Colonic mucosa (tissue), 4 donors: Measurements from ENCODE around the gene ALOX5AP. TPM values are rescaled to one million over a fixed set of nuclear protein-coding genes. Genes with fewer than 3 reads are reported as not detected.

ENCODE experiments used
- DNase-seq: peaks from one replicate; pipeline ENCODE4 v3.0.0-alpha.2; 2020
- H3K27ac ChIP-seq: fragments of 200-600 bp; one replicate; pipeline ENCODE4 v1.8.0; 2021
- H3K27me3 ChIP-seq: fragments of 200-600 bp; one replicate; pipeline ENCODE4 v1.8.0; 2021
- H3K36me3 ChIP-seq: fragments of 200-600 bp; one replicate; pipeline ENCODE4 v1.8.0; 2021
- H3K4me1 ChIP-seq: fragments of 200-600 bp; one replicate; pipeline ENCODE4 v1.8.0; 2021; ENCODE audit warnings: mild to moderate bottlenecking
- H3K4me3 ChIP-seq: fragments of 200-600 bp; one replicate; pipeline ENCODE4 v1.8.0; 2021
- H3K9ac ChIP-seq, 2 donors: one replicate each; pipeline ENCODE4 v1.7.0; 2013; ENCODE audit warnings: control low read depth in 2 of 2, low read depth in 2 of 2, low read length in 2 of 2
- H3K9me3 ChIP-seq: fragments of 200-600 bp; one replicate; pipeline ENCODE4 v1.8.0; 2021
- intact Hi-C: fragments of 100-400 bp; cut with DNase I; formaldehyde crosslinking; loops from one replicate; pipeline ENCODE4 v1.14.1; 2022
- total RNA-seq, 2 donors: library from RNA; stranded (reverse); fragmentation: NEBNext Ultra II Directional in 1 of 2; extraction: Animal tissue kit (Norgen Biotek cat#: 25700) in 1 of 2; gene quantifications; one replicate each; pipeline ENCODE4 v1.2.1, GENCODE V29; 2021
- TF ChIP-seq, protein P1 (sequence below): fragments of 200-600 bp; IDR thresholded peaks from one replicate; pipeline ENCODE4 v1.8.0; 2022; ENCODE audit warnings: antibody characterized with exemption, mild to moderate bottlenecking
- donor health status: healthy.
- donor health status: DM: no; HTN: no; CAD: no.
- donor health status: DM: no; HTN: no; CAD: no.

Gene ALOX5AP
- total RNA-seq, 2 donors from 2014 or later, result 5.0 to 5.1 TPM

GRCh38 chr13:30790592-30790991, 55.2 kb downstream of the ALOX5AP start:
- no peak overlapping the region for H3K4me3 ChIP-seq
- intact Hi-C loops, result no loop called here
- DNase-seq, result no peak
- no peak overlapping the region for H3K27ac ChIP-seq
- TF ChIP-seq, protein P1, sequence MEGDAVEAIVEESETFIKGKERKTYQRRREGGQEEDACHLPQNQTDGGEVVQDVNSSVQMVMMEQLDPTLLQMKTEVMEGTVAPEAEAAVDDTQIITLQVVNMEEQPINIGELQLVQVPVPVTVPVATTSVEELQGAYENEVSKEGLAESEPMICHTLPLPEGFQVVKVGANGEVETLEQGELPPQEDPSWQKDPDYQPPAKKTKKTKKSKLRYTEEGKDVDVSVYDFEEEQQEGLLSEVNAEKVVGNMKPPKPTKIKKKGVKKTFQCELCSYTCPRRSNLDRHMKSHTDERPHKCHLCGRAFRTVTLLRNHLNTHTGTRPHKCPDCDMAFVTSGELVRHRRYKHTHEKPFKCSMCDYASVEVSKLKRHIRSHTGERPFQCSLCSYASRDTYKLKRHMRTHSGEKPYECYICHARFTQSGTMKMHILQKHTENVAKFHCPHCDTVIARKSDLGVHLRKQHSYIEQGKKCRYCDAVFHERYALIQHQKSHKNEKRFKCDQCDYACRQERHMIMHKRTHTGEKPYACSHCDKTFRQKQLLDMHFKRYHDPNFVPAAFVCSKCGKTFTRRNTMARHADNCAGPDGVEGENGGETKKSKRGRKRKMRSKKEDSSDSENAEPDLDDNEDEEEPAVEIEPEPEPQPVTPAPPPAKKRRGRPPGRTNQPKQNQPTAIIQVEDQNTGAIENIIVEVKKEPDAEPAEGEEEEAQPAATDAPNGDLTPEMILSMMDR, result no peak
- H3K36me3 ChIP-seq, result no peaks in the 10 kb centered on the region
- H3K27me3 ChIP-seq, result no peaks in the 10 kb centered on the region
- H3K9me3 ChIP-seq, result no peaks in the 10 kb centered on the region
- no peaks in the 10 kb centered on the region for H3K4me1 ChIP-seq
- H3K9ac ChIP-seq, result no peak overlapping the region

DNA sequence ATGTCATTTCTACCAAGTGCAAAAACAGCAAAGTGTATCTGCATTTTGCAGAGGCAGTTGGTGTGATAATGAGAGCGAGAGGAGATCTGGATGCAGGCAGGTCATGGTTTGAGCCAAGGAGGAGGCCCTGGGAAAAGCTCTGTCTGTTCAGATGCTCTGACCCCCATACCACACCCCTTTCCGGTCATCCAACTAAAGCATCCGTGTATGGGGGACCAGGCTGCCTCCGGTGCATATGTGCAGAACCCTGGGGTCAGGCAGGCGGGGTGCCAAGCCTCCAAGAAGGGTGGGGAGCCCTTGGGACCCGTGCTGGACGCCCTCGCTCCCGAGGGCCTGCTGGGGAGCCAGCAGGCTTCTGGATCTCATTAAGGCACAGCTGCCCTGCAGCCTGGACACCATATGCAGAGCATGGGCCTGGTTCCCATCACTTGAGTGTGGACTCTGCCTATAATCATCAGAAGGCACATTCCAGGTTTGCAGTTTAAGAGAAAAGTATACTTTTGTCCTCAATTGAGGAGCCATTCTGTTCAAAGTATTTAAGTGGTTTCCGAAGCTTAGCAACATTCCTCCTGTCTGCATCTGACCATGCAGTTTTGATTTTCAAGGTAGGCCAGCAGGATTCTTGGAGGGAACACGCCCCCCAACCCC, 56.1 kb downstream of the ALOX5AP start:
- Histone ChIP-seq H3K4me1 (no peaks in the 10 kb centered on the region), H3K4me3 (no peak overlapping the region), H3K9ac (no peak overlapping the region), H3K9me3 (no peaks in the 10 kb centered on the region), H3K36me3 (no peaks in the 10 kb centered on the region), H3K27ac (no peak overlapping the region), H3K27me3 (no peaks in the 10 kb centered on the region)
- intact Hi-C loops, result no loop called here
- DNase-seq, result no peak
- TF ChIP-seq, protein P1, result no peak

DNA sequence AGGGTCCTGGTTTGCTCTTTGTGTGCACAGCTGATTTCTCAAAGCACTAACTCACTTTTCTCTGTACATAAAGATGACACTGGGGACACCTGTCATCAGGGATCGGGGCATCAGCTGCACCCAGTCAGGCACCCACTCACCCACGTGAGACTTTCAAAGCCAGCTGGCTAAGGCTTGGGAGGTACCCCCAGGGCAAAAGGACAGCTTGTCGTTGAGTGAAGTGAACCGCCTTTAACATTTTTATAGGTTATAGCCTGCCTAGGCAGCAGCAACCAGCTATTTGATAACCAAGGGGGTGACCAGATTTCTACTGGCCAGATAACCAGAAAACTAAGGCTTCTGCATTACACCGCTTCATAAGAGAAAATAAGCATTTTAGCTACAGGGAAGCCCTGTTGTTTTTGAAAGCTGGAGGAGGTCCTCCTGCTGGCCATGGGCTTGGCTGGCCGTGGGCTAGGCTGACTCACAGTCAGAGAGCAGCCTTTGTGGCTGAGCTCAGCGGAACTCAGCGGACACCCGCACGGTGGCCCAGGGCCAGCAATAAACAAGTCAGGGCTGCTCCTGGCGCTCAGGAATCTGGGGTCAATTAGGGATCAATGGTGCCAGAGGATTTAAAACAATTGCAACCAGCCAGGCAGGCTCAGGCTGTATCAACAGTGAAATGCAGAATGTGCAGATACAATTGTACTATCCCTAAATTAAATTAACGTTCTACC, 57.1 kb downstream of the ALOX5AP start:
- no peaks in the 10 kb centered on the region for H3K36me3 ChIP-seq
- H3K9me3 ChIP-seq, result no peaks in the 10 kb centered on the region
- H3K27ac ChIP-seq, result no peak overlapping the region
- DNase-seq, result peak; percentile 47
- no peak overlapping the region for H3K9ac ChIP-seq
- intact Hi-C loops, result no loop called here
- TF ChIP-seq, protein P1, result no peak
- no peaks in the 10 kb centered on the region for H3K4me1 ChIP-seq
- H3K4me3 ChIP-seq, result no peak overlapping the region
- no peaks in the 10 kb centered on the region for H3K27me3 ChIP-seq

- no peaks in the 10 kb centered on the region for H3K9me3 ChIP-seq
- no peaks in the 10 kb centered on the region for H3K36me3 ChIP-seq
- TF ChIP-seq, protein P1, result no peak
- H3K27ac ChIP-seq, result no peak overlapping the region
- DNase-seq, result no peak
- H3K4me1 ChIP-seq, result no peaks in the 10 kb centered on the region
- intact Hi-C loops, result no loop called here
- H3K9ac ChIP-seq, result no peak overlapping the region
- H3K4me3 ChIP-seq, result no peak overlapping the region
- no peaks in the 10 kb centered on the region for H3K27me3 ChIP-seq
These were observed 60.8 kb downstream of the ALOX5AP start for GRCh38 chr13:30796132-30796572.

GRCh38 chr13:30796631-30797601, 61.6 kb downstream of the ALOX5AP start:
- no peaks in the 10 kb centered on the region for H3K4me1 ChIP-seq
- no peaks in the 10 kb centered on the region for H3K9me3 ChIP-seq
- H3K27ac ChIP-seq, result no peak overlapping the region
- no peaks in the 10 kb centered on the region for H3K27me3 ChIP-seq
- no peak for DNase-seq
- TF ChIP-seq, protein P1, result no peak
- H3K4me3 ChIP-seq, result no peak overlapping the region
- intact Hi-C loops, result no loop called here
- H3K36me3 ChIP-seq, result no peaks in the 10 kb centered on the region
- H3K9ac ChIP-seq, result no peak overlapping the region
